Erythroblast (primary cell): ENCODE measurements around the gene ELP2.

Experiments used
- GATA1 ChIP-seq: IDR thresholded peaks from 2 replicates; pipeline ENCODE4 v1.6.1; 2011; ENCODE audit warnings: low read depth, mild to moderate bottlenecking, control low read depth, low read length, moderate library complexity
- POLR2A ChIP-seq: IDR thresholded peaks from 2 replicates; pipeline ENCODE4 v1.6.1; 2011; ENCODE audit warnings: mild to moderate bottlenecking, low read length

DNA sequence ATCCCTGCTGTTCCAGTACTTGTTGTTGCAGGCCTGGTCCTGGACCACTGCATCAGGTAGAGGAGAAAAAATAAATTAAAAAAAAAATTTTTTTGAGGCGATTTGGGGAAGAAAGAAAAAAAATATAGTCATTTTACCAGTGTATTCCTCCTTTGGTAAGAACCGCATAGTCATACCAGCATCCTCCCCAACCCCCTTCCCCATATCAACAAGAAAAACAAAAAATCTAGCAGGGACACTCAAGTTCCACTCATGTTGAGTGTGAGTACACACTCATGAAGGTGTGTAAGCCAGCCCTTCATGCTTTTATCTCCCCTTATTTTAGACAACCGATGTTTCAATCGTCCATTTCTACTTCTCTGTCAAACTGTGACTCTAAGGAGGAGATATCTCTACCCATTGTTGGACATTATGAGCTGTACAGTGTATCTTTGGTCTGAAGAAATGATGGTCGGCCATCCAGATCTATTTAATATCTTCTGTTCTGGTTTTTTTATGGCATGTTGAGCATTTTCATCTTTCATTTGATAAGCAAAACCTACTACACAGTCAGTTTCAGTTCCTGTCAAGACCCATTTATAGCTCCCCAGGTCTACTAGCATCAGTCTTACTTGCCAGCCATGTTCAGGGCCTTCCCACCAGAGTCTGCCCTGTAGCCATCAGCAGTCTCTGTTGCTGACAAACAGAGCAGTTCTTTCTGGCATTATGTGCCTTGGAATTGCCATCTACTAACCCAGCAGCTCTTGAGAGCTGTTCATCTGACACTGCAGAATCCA lies 20.0 kb downstream of the ELP2 start:
- no peak for TF ChIP-seq POLR2A
- no peak for TF ChIP-seq GATA1
